ENCODE data around the gene CDO1. TPM values are rescaled to one million over a fixed set of nuclear protein-coding genes. Genes with fewer than 3 reads are reported as not detected.

Gene CDO1
- total RNA-seq, 1 experiment from 2014 or later: 0.17 TPM

DNA sequence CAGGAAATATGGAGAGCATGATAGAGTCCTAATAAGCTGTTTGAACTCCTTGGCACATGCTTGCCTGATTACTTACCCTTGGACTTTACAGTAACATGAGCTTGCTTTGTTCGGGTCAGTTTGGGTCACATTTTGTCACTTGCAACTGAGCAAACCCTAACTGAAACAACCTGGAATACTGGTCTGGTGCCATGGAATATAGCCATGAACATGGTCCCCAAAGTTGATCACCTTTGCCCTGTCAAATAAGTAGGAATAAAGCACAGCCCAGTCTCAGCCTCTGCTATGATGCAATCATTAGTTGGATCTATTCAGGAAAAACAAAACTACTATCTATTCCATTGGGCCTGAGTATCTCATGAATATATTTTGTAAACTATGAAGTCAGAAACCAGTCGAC, 18.2 kb downstream of the CDO1 start:
- TF ChIP-seq, protein P1, sequence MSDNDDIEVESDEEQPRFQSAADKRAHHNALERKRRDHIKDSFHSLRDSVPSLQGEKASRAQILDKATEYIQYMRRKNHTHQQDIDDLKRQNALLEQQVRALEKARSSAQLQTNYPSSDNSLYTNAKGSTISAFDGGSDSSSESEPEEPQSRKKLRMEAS (IDR thresholded peaks at IDR 0.05): no peak
- TF ChIP-seq ZFX (IDR thresholded peaks at IDR 0.05): no peak
- Histone ChIP-seq H3K27ac (ENCODE audit: low read depth, low read length) (no peak overlapping the region), H2AFZ (ENCODE audit: low read depth, low read length, poor library complexity, severe bottlenecking) (no peak overlapping the region), H3K9ac (ENCODE audit: low read length) (no peak overlapping the region), H3K4me3 (replicated peaks in 1 of 2; ENCODE audit: low read depth in 1 of 2, low read length in 2 of 2) (no peak overlapping the region), H3K9me2 (ENCODE audit: insufficient read depth) (no peaks in the 10 kb centered on the region), H3K9me3 (ENCODE audit: control insufficient read depth in 1 of 2, insufficient read depth in 1 of 2, low read depth in 1 of 2, low read length in 2 of 2) (no peaks in the 10 kb centered on the region), H4K20me1 (ENCODE audit: insufficient read depth) (no peaks in the 10 kb centered on the region), H3K27me3 (ENCODE audit: insufficient read depth, low read length) (no peaks in the 10 kb centered on the region), H3K4me2 (ENCODE audit: low read length) (no peak overlapping the region), H3K4me1 (ENCODE audit: control insufficient read depth in 1 of 2, insufficient read depth in 2 of 2, low read length in 2 of 2) (no peaks in the 10 kb centered on the region), H3K79me2 (ENCODE audit: insufficient read depth, low read length) (no peaks in the 10 kb centered on the region), H3K36me3 (ENCODE audit: control insufficient read depth in 1 of 2, insufficient read depth in 2 of 2, low read length in 2 of 2) (no peaks in the 10 kb centered on the region)
- intact Hi-C loops (cut with micrococcal nuclease): no loop called here
- ATAC-seq (no peak), DNase-seq (ENCODE audit: low read depth, low spot score) (no peak)
- no TSS peak for BruUV-seq (replicated peaks)
- ChIA-PET CTCF (no interaction called here), POLR2A (no interaction called here), RAD21 (ENCODE audit: low non-redundant PET in 1 of 2, low total read pairs in 2 of 2, uncharacterized antibody in 2 of 2, unreplicated experiment in 2 of 2) (no interaction called here)

DNA sequence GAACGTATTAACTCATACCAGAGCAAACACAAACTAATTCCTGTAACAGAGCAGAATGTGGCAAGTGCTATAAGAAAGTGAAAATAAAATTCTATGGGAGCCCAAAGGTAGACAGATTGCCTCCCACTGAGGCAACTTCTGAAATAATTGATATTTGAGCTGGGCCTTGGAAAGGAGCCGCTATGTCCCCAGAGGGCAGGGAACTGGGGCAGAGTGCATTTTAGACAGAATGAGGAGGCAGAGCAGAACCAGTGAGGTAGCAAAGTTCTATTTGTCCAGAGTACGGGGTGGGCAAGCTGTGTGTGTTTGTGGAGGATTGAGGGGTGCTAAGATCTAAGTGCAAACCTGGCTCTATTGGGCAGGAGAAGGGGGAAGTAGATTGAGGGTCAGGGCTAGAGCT, 19.8 kb downstream of the CDO1 start:
- H3K9me2 ChIP-seq (ENCODE audit: insufficient read depth): no peaks in the 10 kb centered on the region
- no peak for TF ChIP-seq TCF7L2 (IDR thresholded peaks at IDR 0.05; ENCODE audit: borderline replicate concordance, extremely low read depth, insufficient read depth, insufficient read length)
- TF ChIP-seq ZFX (IDR thresholded peaks at IDR 0.05): no peak
- TF ChIP-seq POLR2AphosphoS5 (IDR thresholded peaks at IDR 0.05; ENCODE audit: low read depth, low read length): no peak
- TF ChIP-seq EGR1 (IDR thresholded peaks at IDR 0.05; ENCODE audit: low read depth): no peak
- TF ChIP-seq YY1 (IDR thresholded peaks at IDR 0.05; ENCODE audit: extremely low read depth, insufficient replicate concordance, low read depth, low read length): no peak
- TF ChIP-seq, protein P2, sequence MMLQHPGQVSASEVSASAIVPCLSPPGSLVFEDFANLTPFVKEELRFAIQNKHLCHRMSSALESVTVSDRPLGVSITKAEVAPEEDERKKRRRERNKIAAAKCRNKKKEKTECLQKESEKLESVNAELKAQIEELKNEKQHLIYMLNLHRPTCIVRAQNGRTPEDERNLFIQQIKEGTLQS (IDR thresholded peaks at IDR 0.05): no peak
- TF ChIP-seq SP1 (IDR thresholded peaks at IDR 0.05; ENCODE audit: low read depth): no peak
- no peak overlapping the region for H3K9ac ChIP-seq (ENCODE audit: low read length)
- ChIA-PET RAD21 (ENCODE audit: low non-redundant PET in 1 of 2, low total read pairs in 2 of 2, uncharacterized antibody in 2 of 2, unreplicated experiment in 2 of 2) (no interaction called here), CTCF (no interaction called here), POLR2A (interaction anchor here (1.3 kb wide), 1 partner anchor 11 kb away, joined by 3 read pairs; no protein-coding TSS in a partner anchor)
- H3K9me3 ChIP-seq (ENCODE audit: control insufficient read depth in 1 of 2, insufficient read depth in 1 of 2, low read depth in 1 of 2, low read length in 2 of 2): no peaks in the 10 kb centered on the region
- no peaks in the 10 kb centered on the region for H3K79me2 ChIP-seq (ENCODE audit: insufficient read depth, low read length)
- intact Hi-C loops (cut with micrococcal nuclease): no loop called here
- H3K4me3 ChIP-seq (replicated peaks in 1 of 2; ENCODE audit: low read depth in 1 of 2, low read length in 2 of 2): no peak overlapping the region
- H3K4me2 ChIP-seq (ENCODE audit: low read length): no peak overlapping the region
- H3K27ac ChIP-seq (ENCODE audit: low read depth, low read length): no peak overlapping the region
- DNase-seq (ENCODE audit: low read depth, low spot score) (no peak), ATAC-seq (no peak)
- no TSS peak for BruUV-seq (replicated peaks)
- H3K27me3 ChIP-seq (ENCODE audit: insufficient read depth, low read length): no peaks in the 10 kb centered on the region
- no peaks in the 10 kb centered on the region for H3K4me1 ChIP-seq (ENCODE audit: control insufficient read depth in 1 of 2, insufficient read depth in 2 of 2, low read length in 2 of 2)
- H2AFZ ChIP-seq (ENCODE audit: low read depth, low read length, poor library complexity, severe bottlenecking): no peak overlapping the region
- no peaks in the 10 kb centered on the region for H4K20me1 ChIP-seq (ENCODE audit: insufficient read depth)
- no peaks in the 10 kb centered on the region for H3K36me3 ChIP-seq (ENCODE audit: control insufficient read depth in 1 of 2, insufficient read depth in 2 of 2, low read length in 2 of 2)
